HG03571 (cell line): Measurements from ENCODE around the gene TCEANC.
A peak's percentile ranks its signal among the peaks of the same experiment; 100 is the strongest.
"Not testable (repeated sequence)": the region's sequence is repeated elsewhere in the genome, so short reads cannot be mapped to it uniquely, and the experiment has no call there.

Experiments
- ATAC-seq: cut with Tn5 transposase; IDR thresholded peaks from one replicate; pipeline ENCODE4 v1.9.1; 2021; ENCODE audit not compliant: unreplicated experiment

The TCEANC gene

GRCh38 chrX:13652850-13653693 lies at the start of gene TCEANC:
TCEANC (plus strand) TSS chrX:13653141; CDS start chrX:13662509, 9,368 bp downstream.
- peak; percentile 84 for ATAC-seq

GRCh38 chrX:13605611-13606010 lies 47.3 kb upstream of the TCEANC start:
- ATAC-seq = no peak

GRCh38 chrX:13607331-13607995 lies 45.5 kb upstream of the TCEANC start:
- ATAC-seq = no peak

- ATAC-seq = no peak
Observed at GRCh38 chrX:13607996-13608365, 45.0 kb upstream of the TCEANC start.

GRCh38 chrX:13614154-13614553 lies 38.8 kb upstream of the TCEANC start:
- ATAC-seq = no peak

GRCh38 chrX:13620207-13620606 lies 32.7 kb upstream of the TCEANC start:
- ATAC-seq = no peak

GRCh38 chrX:13622401-13622964 lies 30.5 kb upstream of the TCEANC start:
- no peak for ATAC-seq

GRCh38 chrX:13627306-13627705 lies 25.6 kb upstream of the TCEANC start:
- ATAC-seq = no peak

GRCh38 chrX:13637224-13637623 lies 15.7 kb upstream of the TCEANC start:
- not testable (repeated sequence) for ATAC-seq

- no peak for ATAC-seq
Observed at GRCh38 chrX:13638021-13638420, 14.9 kb upstream of the TCEANC start.

- no peak for ATAC-seq
Observed at GRCh38 chrX:13638826-13639225, 14.1 kb upstream of the TCEANC start.

GRCh38 chrX:13641684-13642083 lies 11.3 kb upstream of the TCEANC start:
- not testable (repeated sequence) for ATAC-seq

GRCh38 chrX:13645464-13646153 lies 7.3 kb upstream of the TCEANC start:
- no peak for ATAC-seq

GRCh38 chrX:13646154-13646549 lies 6.8 kb upstream of the TCEANC start:
- no peak for ATAC-seq

GRCh38 chrX:13647709-13648212 lies 5.2 kb upstream of the TCEANC start:
- ATAC-seq = no peak

- ATAC-seq = not testable (repeated sequence)
Observed at GRCh38 chrX:13648336-13648735, 4.6 kb upstream of the TCEANC start.

GRCh38 chrX:13649838-13650237 lies 3.1 kb upstream of the TCEANC start:
- no peak for ATAC-seq

GRCh38 chrX:13650318-13650717 lies 2.6 kb upstream of the TCEANC start:
- no peak for ATAC-seq

GRCh38 chrX:13651150-13651549 lies 1.8 kb upstream of the TCEANC start:
- no peak for ATAC-seq

- peak; percentile 3 for ATAC-seq
Observed at GRCh38 chrX:13652287-13652793, 601 bp upstream of the TCEANC start.

- no peak for ATAC-seq
Observed at GRCh38 chrX:13654116-13654515, 1.2 kb downstream of the TCEANC start.
